ENCODE measurements around the gene SEMA5A. TPM values are rescaled to one million over a fixed set of nuclear protein-coding genes. Genes with fewer than 3 reads are reported as not detected.

Gene SEMA5A
- total RNA-seq, 1 donor: under 0.01 TPM

GRCh38 chr5:9233035-9233434, 312.8 kb downstream of the SEMA5A start:
- no peak for DNase-seq (ENCODE audit: low read depth in 2 of 3, low spot score in 2 of 3)

- DNase-seq (ENCODE audit: low read depth in 2 of 3, low spot score in 2 of 3): no peak
These were observed 314.0 kb downstream of the SEMA5A start for GRCh38 chr5:9231842-9232241.

- no peak for DNase-seq (ENCODE audit: low read depth in 2 of 3, low spot score in 2 of 3)
These were observed 315.5 kb downstream of the SEMA5A start for GRCh38 chr5:9230355-9230754.

- DNase-seq (ENCODE audit: low read depth in 2 of 3, low spot score in 2 of 3): no peak
These were observed 319.8 kb downstream of the SEMA5A start for GRCh38 chr5:9226016-9226536.

GRCh38 chr5:9222054-9222976, 323.6 kb downstream of the SEMA5A start:
- DNase-seq (ENCODE audit: low read depth in 2 of 3, low spot score in 2 of 3): no peak

- DNase-seq (ENCODE audit: low read depth in 2 of 3, low spot score in 2 of 3): no peak
These were observed 327.5 kb downstream of the SEMA5A start for GRCh38 chr5:9218358-9218757.

GRCh38 chr5:9212605-9213004, 333.3 kb downstream of the SEMA5A start:
- no peak for DNase-seq (ENCODE audit: low read depth in 2 of 3, low spot score in 2 of 3)

GRCh38 chr5:9209846-9210492, 335.9 kb downstream of the SEMA5A start:
- no peak for DNase-seq (ENCODE audit: low read depth in 2 of 3, low spot score in 2 of 3)

- DNase-seq (ENCODE audit: low read depth in 2 of 3, low spot score in 2 of 3): peak in 2 of 3 donors; percentile 35 to 66
These were observed 338.0 kb downstream of the SEMA5A start for GRCh38 chr5:9207817-9208418.

GRCh38 chr5:9202636-9203035, 343.2 kb downstream of the SEMA5A start:
- no peak for DNase-seq (ENCODE audit: low read depth in 2 of 3, low spot score in 2 of 3)

GRCh38 chr5:9201761-9202160, 344.1 kb downstream of the SEMA5A start:
- DNase-seq (ENCODE audit: low read depth in 2 of 3, low spot score in 2 of 3): no peak

GRCh38 chr5:9201011-9201410, 344.9 kb downstream of the SEMA5A start:
- no peak for DNase-seq (ENCODE audit: low read depth in 2 of 3, low spot score in 2 of 3)

- no peak for DNase-seq (ENCODE audit: low read depth in 2 of 3, low spot score in 2 of 3)
These were observed 347.5 kb downstream of the SEMA5A start for GRCh38 chr5:9198394-9198793.

- no peak for DNase-seq (ENCODE audit: low read depth in 2 of 3, low spot score in 2 of 3)
These were observed 348.0 kb downstream of the SEMA5A start for GRCh38 chr5:9197881-9198260.

- DNase-seq (ENCODE audit: low read depth in 2 of 3, low spot score in 2 of 3): no peak
These were observed 349.3 kb downstream of the SEMA5A start for GRCh38 chr5:9196403-9197227.

GRCh38 chr5:9194509-9194908, 351.4 kb downstream of the SEMA5A start:
- no peak for DNase-seq (ENCODE audit: low read depth in 2 of 3, low spot score in 2 of 3)

GRCh38 chr5:9192266-9192665, 353.6 kb downstream of the SEMA5A start:
- DNase-seq (ENCODE audit: low read depth in 2 of 3, low spot score in 2 of 3): no peak

- DNase-seq (ENCODE audit: low read depth in 2 of 3, low spot score in 2 of 3): no peak
These were observed 356.2 kb downstream of the SEMA5A start for GRCh38 chr5:9189681-9190080.

GRCh38 chr5:9188956-9189355, 356.9 kb downstream of the SEMA5A start:
- DNase-seq (ENCODE audit: low read depth in 2 of 3, low spot score in 2 of 3): no peak

GRCh38 chr5:9188131-9188530, 357.7 kb downstream of the SEMA5A start:
- DNase-seq (ENCODE audit: low read depth in 2 of 3, low spot score in 2 of 3): no peak

- no peak for DNase-seq (ENCODE audit: low read depth in 2 of 3, low spot score in 2 of 3)
These were observed 358.3 kb downstream of the SEMA5A start for GRCh38 chr5:9187614-9188013.
